Stimulated activated CD8-positive, alpha-beta memory T cell treated with anti-CD3 and anti-CD28 coated beads, Interleukin-7, amount 100 ng/mL, for 24 hours (primary cell): ENCODE results near the gene PRMT1.

Experiments
- DNase-seq: peaks from one replicate; pipeline ENCODE4 v3.0.0-alpha.2; 2020; ENCODE audit warnings: low read depth

Gene PRMT1

GRCh38 chr19:49667473-49667872 lies 9.6 kb upstream of the PRMT1 start:
- DNase-seq, result no peak

GRCh38 chr19:49669516-49669915 lies 7.6 kb upstream of the PRMT1 start:
- DNase-seq, result no peak

- DNase-seq, result peak; percentile 64
Measured at GRCh38 chr19:49672131-49672919, 4.7 kb upstream of the PRMT1 start.

- no peak for DNase-seq
Measured at GRCh38 chr19:49676136-49676783, 811 bp upstream of the PRMT1 start.

- DNase-seq, result peak; percentile 94
Measured at GRCh38 chr19:49676784-49677230, 264 bp upstream of the PRMT1 start.

GRCh38 chr19:49677901-49678674 lies 1.0 kb downstream of the PRMT1 start:
- peak; percentile 62 for DNase-seq

- DNase-seq, result no peak
Measured at GRCh38 chr19:49678985-49679770, 2.1 kb downstream of the PRMT1 start.

- no peak for DNase-seq
Measured at GRCh38 chr19:49679771-49680413, 2.8 kb downstream of the PRMT1 start.

GRCh38 chr19:49680421-49681351 lies 3.6 kb downstream of the PRMT1 start:
- peak; percentile 91 for DNase-seq

- no peak for DNase-seq
Measured at GRCh38 chr19:49681830-49682229, 4.8 kb downstream of the PRMT1 start.

GRCh38 chr19:49682274-49682673 lies 5.2 kb downstream of the PRMT1 start:
- DNase-seq, result no peak

GRCh38 chr19:49683814-49684250 lies 6.8 kb downstream of the PRMT1 start:
- DNase-seq, result no peak

GRCh38 chr19:49684251-49684982 lies 7.3 kb downstream of the PRMT1 start:
- DNase-seq, result no peak

GRCh38 chr19:49684983-49685553 lies 8.0 kb downstream of the PRMT1 start:
- DNase-seq, result no peak

- no peak for DNase-seq
Measured at GRCh38 chr19:49685845-49686332, 8.8 kb downstream of the PRMT1 start.

- no peak for DNase-seq
Measured at GRCh38 chr19:49686503-49687088, 9.5 kb downstream of the PRMT1 start.

- no peak for DNase-seq
Measured at GRCh38 chr19:49687150-49687549, 10.1 kb downstream of the PRMT1 start.

- DNase-seq, result no peak
Measured at GRCh38 chr19:49687566-49688316, 10.7 kb downstream of the PRMT1 start.
